Spleen (tissue), 7 donors: ENCODE results near the gene ASB10.

Experiments used
- CTCF ChIP-seq, 11 experiments: fragments of 200-600 bp in 7 of 11; fragments of 450-650 bp in 4 of 11; sonication (generic) in 4 of 11; IDR thresholded peaks in 8 of 11; conservative IDR thresholded peaks in 3 of 11; 1 replicate in 7 of 11; 2 replicates in 4 of 11; pipeline versions ENCODE4 v1.4.0 to v1.8.0; 2016 to 2021; ENCODE audit warnings: antibody characterized with exemption in 11 of 11, inconsistent platforms in 4 of 11, mild to moderate bottlenecking in 1 of 11
- POLR2A ChIP-seq, 3 donors: fragments of 450-650 bp; IDR thresholded peaks; one replicate each; pipeline ENCODE4 v1.5.1; 2017; ENCODE audit warnings: antibody characterized with exemption in 3 of 3, mild to moderate bottlenecking in 1 of 3
- POLR2AphosphoS5 ChIP-seq, 3 donors: sonication (generic); formaldehyde crosslinking; IDR thresholded peaks; one replicate each; pipeline ENCODE4 v1.5.1; 2017; ENCODE audit warnings: antibody characterized with exemption in 3 of 3
- donor health status: DM: no; HTN: no; CAD: no; lungs with moderate emphysema.
- donor health status: DM: no; HTN: no; CAD: no.
- donor health status: DM: no; HTN: no; CAD: no.

GRCh38 chr7:151138153-151138851, 48.7 kb downstream of the ASB10 start:
- TF ChIP-seq CTCF (IDR thresholded peaks at IDR 0.05 in 8 of 11, conservative IDR thresholded peaks at IDR 0.05 in 3 of 11): no peak
- TF ChIP-seq POLR2AphosphoS5 (IDR thresholded peaks at IDR 0.05): no peak
- TF ChIP-seq POLR2A (IDR thresholded peaks at IDR 0.05): no peak
